Gastroesophageal sphincter (tissue), 4 donors: ENCODE measurements around the gene RERE. TPM values are rescaled to one million over a fixed set of nuclear protein-coding genes. Genes with fewer than 3 reads are reported as not detected.
"Not testable (repeated sequence)": the region's sequence is repeated elsewhere in the genome, so short reads cannot be mapped to it uniquely, and the experiment has no call there.

Experiments used
- ATAC-seq: fragments of 150-250 bp; one replicate; pipeline ENCODE4 v1.9.1; 2016; ENCODE audit warnings: mild to moderate bottlenecking, moderate library complexity
- H3K27ac ChIP-seq, 4 donors: fragments of 200-600 bp; sonication (generic) in 3 of 4; 1 replicate in 3 of 4; 2 replicates in 1 of 4; pipeline ENCODE4 v1.5.1; 2016 to 2019
- H3K27me3 ChIP-seq: fragments of 200-600 bp; sonication (generic); one replicate; pipeline ENCODE4 v1.5.1; 2019
- H3K36me3 ChIP-seq, 2 donors: fragments of 200-600 bp; sonication (generic); one replicate each; pipeline ENCODE4 v1.5.1; 2019; ENCODE audit warnings: control low read depth in 1 of 2
- H3K4me1 ChIP-seq, 3 donors: fragments of 200-600 bp; sonication (generic); 1 replicate in 2 of 3; 2 replicates in 1 of 3; pipeline ENCODE4 v1.5.1; 2016 to 2019; ENCODE audit warnings: control low read depth in 2 of 3
- H3K4me3 ChIP-seq, 2 donors: fragments of 200-600 bp; sonication (generic); one replicate each; pipeline ENCODE4 v1.5.1; 2019; ENCODE audit warnings: mild to moderate bottlenecking in 1 of 2, moderate library complexity in 1 of 2
- H3K9me3 ChIP-seq, 3 donors: fragments of 200-600 bp; sonication (generic); one replicate each; pipeline ENCODE4 v1.5.1; 2017 to 2019; ENCODE audit warnings: control low read depth in 2 of 3
- CTCF ChIP-seq, 4 experiments: fragments of 200-600 bp in 2 of 4; fragments of 450-650 bp in 2 of 4; sonication (generic) in 1 of 4; IDR thresholded peaks; one replicate each; pipeline ENCODE4 v1.5.1; 2017 to 2019; ENCODE audit warnings: antibody characterized with exemption in 4 of 4, mild to moderate bottlenecking in 2 of 4, moderate library complexity in 2 of 4
- EP300 ChIP-seq: sonication (generic); formaldehyde crosslinking; IDR thresholded peaks from one replicate; pipeline ENCODE4 v1.6.1; 2017; ENCODE audit warnings: antibody characterized with exemption, mild to moderate bottlenecking
- POLR2A ChIP-seq, 2 donors: fragments of 450-650 bp; IDR thresholded peaks; one replicate each; pipeline ENCODE4 v1.6.1; 2017; ENCODE audit warnings: antibody characterized with exemption in 2 of 2, mild to moderate bottlenecking in 2 of 2, moderate library complexity in 1 of 2
- POLR2AphosphoS5 ChIP-seq: sonication (generic); formaldehyde crosslinking; IDR thresholded peaks from one replicate; pipeline ENCODE4 v1.6.1; 2017; ENCODE audit warnings: antibody characterized with exemption
- WGBS, 2 donors: methylation state at CpG; one replicate each; pipeline ENCODE4 v1.1.5; 2018; ENCODE audit warnings: low coverage in 1 of 2; 5-methylcytosine and 5-hydroxymethylcytosine counted together
- total RNA-seq, 4 donors: library from RNA; depleted of rRNA; stranded (reverse); fragments of >200 nt; gene quantifications; one replicate each; pipeline ENCODE4 v1.1.0, GENCODE V29; 2016

The RERE gene
- total RNA-seq, 4 donors from 2014 or later, result 112 to 212 (median 139) TPM

- 39 to 51% methylated on average over 7 to 8 of the region's 8 CpGs for WGBS, 2 donors
- H3K4me3 ChIP-seq, result no peak overlapping the region
- H3K36me3 ChIP-seq, result no peaks in the 10 kb centered on the region
- peaks cover 26 to 98% (median 61%) of the 10 kb centered on the region in 3 donors for H3K4me1 ChIP-seq
- no peak for TF ChIP-seq POLR2A (IDR thresholded peaks at IDR 0.05)
- peak; percentile 74 for TF ChIP-seq POLR2AphosphoS5
- H3K27ac ChIP-seq, result peak overlapping the region; percentile 88 to 94 (median 92)
- H3K27me3 ChIP-seq, result no peaks in the 10 kb centered on the region
- peak; percentile 50 for ATAC-seq
- H3K9me3 ChIP-seq, result no peaks in the 10 kb centered on the region
Measured at GRCh38 chr1:8381618-8382017, 435.8 kb downstream of the RERE start.

GRCh38 chr1:8380310-8380709 is 437.1 kb downstream of the RERE start:
- not testable (repeated sequence) for H3K4me3 ChIP-seq, H3K9me3 ChIP-seq, H3K27me3 ChIP-seq, ATAC-seq, H3K36me3 ChIP-seq
- Histone ChIP-seq H3K4me1 (peaks cover 26 to 99% (median 62%) of the 10 kb centered on the region in 3 donors), H3K27ac (peak overlapping the region; percentile 88 to 94 (median 92))
- WGBS, 2 donors, result 33 to 82% methylated on average over 1 to 5 of the region's 6 CpGs

DNA sequence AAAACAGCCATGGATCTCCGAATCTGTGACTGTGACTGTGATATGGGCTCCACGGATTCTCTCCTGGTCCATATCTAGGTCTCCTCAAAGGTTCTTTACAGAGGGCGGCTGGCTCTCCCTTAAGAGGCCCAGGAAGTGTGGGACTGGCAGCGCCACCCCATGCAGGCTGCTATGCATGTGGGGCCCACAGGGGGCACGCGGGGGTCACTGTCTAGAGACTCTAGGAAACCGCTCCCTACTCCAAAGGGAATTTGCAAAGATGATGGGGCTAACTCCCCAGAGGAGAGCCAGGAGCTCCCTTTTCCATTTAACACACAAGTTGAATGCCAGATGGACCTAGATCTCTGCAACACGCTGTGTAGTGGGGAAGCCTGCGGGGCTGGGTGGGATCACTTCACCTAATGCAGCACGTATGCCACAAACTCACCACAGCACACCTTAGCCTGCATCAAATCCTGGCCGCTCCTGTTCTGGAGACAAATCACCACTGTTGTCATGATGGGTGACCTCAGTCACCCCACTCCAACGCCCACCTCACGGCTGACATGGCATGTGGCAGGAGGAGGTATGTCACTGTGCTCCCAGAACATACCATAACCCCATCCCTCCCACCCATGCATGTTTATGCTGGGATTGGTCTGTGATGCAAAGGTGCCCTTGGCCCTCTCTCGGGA is 437.8 kb downstream of the RERE start:
- no peak for ATAC-seq
- Histone ChIP-seq H3K27me3 (no peaks in the 10 kb centered on the region), H3K36me3 (no peaks in the 10 kb centered on the region), H3K4me1 (peaks cover 23 to 99% (median 59%) of the 10 kb centered on the region in 3 donors), H3K9me3 (no peaks in the 10 kb centered on the region), H3K27ac (peak overlapping the region; percentile 88 to 94 (median 92)), H3K4me3 (no peak overlapping the region)
- TF ChIP-seq POLR2A (IDR thresholded peaks at IDR 0.05) (no peak), CTCF (IDR thresholded peaks at IDR 0.05) (peak in 1 of 4 experiments; percentile 3), EP300 (no peak), POLR2AphosphoS5 (no peak)
- WGBS, 2 donors, result 61% methylated on average over 6 of the region's 14 CpGs; no CpG with 5 or more reads in 1 of the 2 donors

DNA sequence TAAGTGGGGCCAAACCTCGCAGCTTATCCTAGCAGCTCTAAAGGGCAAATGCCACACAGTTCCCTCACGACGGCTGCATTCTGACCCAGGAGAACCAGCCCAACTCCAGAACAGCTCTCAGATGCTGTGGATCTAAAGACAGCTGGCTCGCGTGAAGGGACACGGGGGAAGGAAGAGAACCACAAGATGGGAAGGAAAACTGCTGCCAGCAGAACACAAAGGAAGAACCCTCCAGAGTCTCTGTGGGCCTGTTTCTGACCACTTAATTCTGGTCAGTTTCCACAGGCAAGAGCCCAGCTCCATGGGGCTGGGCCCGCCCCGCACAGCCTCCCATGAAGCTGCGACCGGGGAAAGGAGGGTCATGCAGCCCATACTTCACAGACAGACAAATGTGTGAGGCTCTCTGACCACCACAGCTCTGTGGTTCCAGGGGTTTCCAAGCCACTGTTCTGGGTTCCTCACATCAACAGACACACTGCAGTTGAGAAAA is 438.4 kb downstream of the RERE start:
- peaks cover 17 to 99% (median 59%) of the 10 kb centered on the region in 3 donors for H3K4me1 ChIP-seq

GRCh38 chr1:8378178-8378577 is 439.3 kb downstream of the RERE start:
- peak; percentile 58 for ATAC-seq
- Histone ChIP-seq H3K9me3 (no peaks in the 10 kb centered on the region), H3K4me1 (peaks cover 16 to 99% (median 61%) of the 10 kb centered on the region in 3 donors), H3K27me3 (no peaks in the 10 kb centered on the region), H3K36me3 (no peaks in the 10 kb centered on the region), H3K4me3 (no peak overlapping the region), H3K27ac (peak overlapping the region; percentile 88 to 94 (median 92))
- TF ChIP-seq POLR2AphosphoS5 (no peak), CTCF (IDR thresholded peaks at IDR 0.05) (no peak), EP300 (no peak), POLR2A (IDR thresholded peaks at IDR 0.05) (no peak)
- WGBS, 2 donors, result 19 to 27% methylated on average over 2 to 4 of the region's 4 CpGs

More for the DNA sequence above, 438.4 kb downstream of the RERE start:
- no peak for ATAC-seq
- TF ChIP-seq EP300 (no peak), CTCF (IDR thresholded peaks at IDR 0.05) (no peak), POLR2A (IDR thresholded peaks at IDR 0.05) (no peak), POLR2AphosphoS5 (no peak)
- H3K4me3 ChIP-seq, result no peak overlapping the region
- no peaks in the 10 kb centered on the region for H3K27me3 ChIP-seq
- H3K36me3 ChIP-seq, result no peaks in the 10 kb centered on the region
- H3K9me3 ChIP-seq, result no peaks in the 10 kb centered on the region
- 7 to 25% methylated on average over 1 to 5 of the region's 10 CpGs for WGBS, 2 donors
- peak overlapping the region; percentile 88 to 94 (median 92) for H3K27ac ChIP-seq
